GM20000 (cell line): Measurements from ENCODE around the gene NXPH4.

Source experiments
- DNase-seq: peaks from one replicate; pipeline ENCODE4 v3.0.0; 2012; ENCODE audit warnings: low spot score
- TF ChIP-seq, protein P1 (sequence below): IDR thresholded peaks from 2 replicates; pipeline ENCODE4 v1.5.1; 2012; ENCODE audit warnings: mild to moderate bottlenecking, control low read depth; ENCODE audit errors: extremely low read depth, missing control alignments

Gene NXPH4

DNA sequence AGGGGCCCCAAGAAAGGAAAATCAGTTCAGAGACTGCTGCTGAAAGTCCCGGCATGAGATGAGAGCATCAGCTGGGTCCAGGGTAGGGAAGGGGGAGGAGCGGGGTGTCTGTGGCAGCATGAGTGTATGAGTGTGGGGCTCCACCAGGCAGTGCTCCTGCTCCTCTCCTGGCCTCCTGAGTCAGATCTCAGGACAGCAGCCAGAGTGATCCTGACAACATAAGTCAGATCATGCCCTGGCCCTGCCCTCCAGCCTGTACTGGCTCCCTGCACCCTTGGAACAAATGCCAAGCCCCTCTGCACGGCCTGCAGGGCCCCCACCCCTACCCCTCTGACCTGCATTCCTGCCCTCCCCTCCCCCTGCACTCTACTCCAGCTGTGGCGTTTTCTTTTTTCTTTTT is 44.9 kb upstream of the NXPH4 start:
- TF ChIP-seq, protein P1, sequence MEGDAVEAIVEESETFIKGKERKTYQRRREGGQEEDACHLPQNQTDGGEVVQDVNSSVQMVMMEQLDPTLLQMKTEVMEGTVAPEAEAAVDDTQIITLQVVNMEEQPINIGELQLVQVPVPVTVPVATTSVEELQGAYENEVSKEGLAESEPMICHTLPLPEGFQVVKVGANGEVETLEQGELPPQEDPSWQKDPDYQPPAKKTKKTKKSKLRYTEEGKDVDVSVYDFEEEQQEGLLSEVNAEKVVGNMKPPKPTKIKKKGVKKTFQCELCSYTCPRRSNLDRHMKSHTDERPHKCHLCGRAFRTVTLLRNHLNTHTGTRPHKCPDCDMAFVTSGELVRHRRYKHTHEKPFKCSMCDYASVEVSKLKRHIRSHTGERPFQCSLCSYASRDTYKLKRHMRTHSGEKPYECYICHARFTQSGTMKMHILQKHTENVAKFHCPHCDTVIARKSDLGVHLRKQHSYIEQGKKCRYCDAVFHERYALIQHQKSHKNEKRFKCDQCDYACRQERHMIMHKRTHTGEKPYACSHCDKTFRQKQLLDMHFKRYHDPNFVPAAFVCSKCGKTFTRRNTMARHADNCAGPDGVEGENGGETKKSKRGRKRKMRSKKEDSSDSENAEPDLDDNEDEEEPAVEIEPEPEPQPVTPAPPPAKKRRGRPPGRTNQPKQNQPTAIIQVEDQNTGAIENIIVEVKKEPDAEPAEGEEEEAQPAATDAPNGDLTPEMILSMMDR = no peak

DNA sequence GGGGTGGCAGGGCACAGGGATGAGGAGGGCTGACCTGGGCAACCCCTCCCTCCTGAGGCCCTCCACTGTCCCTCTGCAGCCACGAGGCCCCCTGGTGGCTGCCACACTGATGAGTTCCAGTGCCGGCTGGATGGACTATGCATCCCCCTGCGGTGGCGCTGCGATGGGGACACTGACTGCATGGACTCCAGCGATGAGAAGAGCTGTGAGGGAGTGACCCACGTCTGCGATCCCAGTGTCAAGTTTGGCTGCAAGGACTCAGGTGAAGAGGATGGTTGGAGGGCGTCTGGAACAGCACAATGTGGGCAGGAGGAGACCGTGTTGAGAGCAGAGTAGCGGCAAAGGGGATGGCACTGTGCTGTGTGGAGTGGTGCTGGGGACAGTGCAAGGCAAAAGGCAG is 43.5 kb upstream of the NXPH4 start:
- DNase-seq = peak; percentile 68
- TF ChIP-seq, protein P1 = peak; percentile 67

More for the DNA sequence above, 44.9 kb upstream of the NXPH4 start:
- DNase-seq = no peak

DNA sequence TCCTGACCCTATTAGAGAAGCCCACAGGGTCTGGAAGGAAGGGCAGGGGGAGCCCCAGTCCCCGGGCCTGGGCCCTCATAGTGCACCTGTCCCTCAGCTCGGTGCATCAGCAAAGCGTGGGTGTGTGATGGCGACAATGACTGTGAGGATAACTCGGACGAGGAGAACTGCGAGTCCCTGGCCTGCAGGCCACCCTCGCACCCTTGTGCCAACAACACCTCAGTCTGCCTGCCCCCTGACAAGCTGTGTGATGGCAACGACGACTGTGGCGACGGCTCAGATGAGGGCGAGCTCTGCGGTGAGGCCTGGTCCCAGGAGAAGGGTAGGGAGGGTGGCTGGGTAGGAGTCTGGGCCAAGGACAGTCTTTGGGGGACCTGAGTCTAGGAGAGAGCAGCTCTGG is 42.9 kb upstream of the NXPH4 start:
- no peak for DNase-seq
- TF ChIP-seq, protein P1 = no peak

DNA sequence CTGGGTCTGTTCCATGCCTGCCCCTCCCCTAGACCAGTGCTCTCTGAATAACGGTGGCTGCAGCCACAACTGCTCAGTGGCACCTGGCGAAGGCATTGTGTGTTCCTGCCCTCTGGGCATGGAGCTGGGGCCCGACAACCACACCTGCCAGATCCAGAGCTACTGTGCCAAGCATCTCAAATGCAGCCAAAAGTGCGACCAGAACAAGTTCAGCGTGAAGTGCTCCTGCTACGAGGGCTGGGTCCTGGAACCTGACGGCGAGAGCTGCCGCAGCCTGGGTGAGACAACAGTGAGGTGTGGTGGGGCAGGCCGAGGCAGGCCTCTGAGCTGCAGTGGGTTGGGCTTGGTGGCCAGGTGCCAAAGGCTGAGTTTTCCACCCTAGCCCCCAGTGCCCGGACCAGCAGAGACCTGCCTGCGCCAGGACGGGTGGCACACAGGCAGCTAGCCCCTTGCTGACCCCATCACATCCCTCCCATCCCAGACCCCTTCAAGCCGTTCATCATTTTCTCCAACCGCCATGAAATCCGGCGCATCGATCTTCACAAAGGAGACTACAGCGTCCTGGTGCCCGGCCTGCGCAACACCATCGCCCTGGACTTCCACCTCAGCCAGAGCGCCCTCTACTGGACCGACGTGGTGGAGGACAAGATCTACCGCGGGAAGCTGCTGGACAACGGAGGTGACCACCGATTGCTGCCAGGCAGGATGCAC is 41.0 kb upstream of the NXPH4 start:
- no peak for DNase-seq
- TF ChIP-seq, protein P1 = peak; percentile 27

DNA sequence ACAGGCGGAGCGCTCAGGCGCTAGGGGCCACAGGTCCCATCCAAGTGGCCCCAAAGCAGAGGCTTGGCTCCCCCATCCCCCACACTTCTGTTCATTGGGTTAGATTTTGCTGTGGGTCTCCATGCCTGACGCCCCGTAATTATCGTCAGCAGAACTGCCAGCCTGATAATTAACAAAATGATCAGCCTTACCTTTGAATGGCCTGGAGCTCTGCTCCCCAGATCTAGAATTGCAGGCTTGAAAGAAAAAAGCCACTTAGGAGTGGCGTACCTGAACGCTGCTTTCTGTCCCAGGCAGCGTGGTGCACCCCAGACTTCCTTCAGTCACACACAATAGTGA is 40.5 kb upstream of the NXPH4 start:
- DNase-seq = no peak
- TF ChIP-seq, protein P1 = no peak

DNA sequence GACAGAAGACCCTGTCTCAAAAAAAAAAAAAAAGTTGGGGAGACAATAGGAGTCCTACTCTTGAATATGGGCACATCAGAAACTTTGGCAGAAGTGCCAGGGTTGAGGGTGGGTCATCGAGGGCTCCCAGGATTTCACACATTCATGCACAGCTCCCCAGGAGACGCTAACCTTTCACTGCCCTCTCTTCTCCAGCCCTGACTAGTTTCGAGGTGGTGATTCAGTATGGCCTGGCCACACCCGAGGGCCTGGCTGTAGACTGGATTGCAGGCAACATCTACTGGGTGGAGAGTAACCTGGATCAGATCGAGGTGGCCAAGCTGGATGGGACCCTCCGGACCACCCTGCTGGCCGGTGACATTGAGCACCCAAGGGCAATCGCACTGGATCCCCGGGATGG is 39.7 kb upstream of the NXPH4 start:
- TF ChIP-seq, protein P1 = no peak
- DNase-seq = no peak

DNA sequence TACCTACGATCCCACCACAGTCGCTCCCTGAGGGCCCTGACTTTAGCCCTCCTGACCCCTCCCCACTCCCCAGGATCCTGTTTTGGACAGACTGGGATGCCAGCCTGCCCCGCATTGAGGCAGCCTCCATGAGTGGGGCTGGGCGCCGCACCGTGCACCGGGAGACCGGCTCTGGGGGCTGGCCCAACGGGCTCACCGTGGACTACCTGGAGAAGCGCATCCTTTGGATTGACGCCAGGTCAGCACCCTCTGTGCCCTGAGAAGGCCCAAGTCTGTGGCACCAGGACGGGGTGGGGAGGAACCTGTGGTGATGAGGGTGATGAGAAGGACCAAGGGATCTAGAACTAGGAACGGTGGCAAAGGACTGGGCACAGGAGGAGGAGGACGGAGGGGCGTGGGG is 39.2 kb upstream of the NXPH4 start:
- TF ChIP-seq, protein P1 = no peak
- no peak for DNase-seq
